NOMO-1 treated with dmso at 0.1 percent for 144 hours (cell line): ENCODE measurements around the gene TXNDC17.
"Not testable (repeated sequence)": the region's sequence is repeated elsewhere in the genome, so short reads cannot be mapped to it uniquely, and the experiment has no call there.

Source experiments
- DNase-seq: peaks from one replicate; lab custom pipeline; 2025; ENCODE audit not compliant: unreplicated experiment; lab: John Stamatoyannopoulos, UW

TXNDC17 gene

DNA sequence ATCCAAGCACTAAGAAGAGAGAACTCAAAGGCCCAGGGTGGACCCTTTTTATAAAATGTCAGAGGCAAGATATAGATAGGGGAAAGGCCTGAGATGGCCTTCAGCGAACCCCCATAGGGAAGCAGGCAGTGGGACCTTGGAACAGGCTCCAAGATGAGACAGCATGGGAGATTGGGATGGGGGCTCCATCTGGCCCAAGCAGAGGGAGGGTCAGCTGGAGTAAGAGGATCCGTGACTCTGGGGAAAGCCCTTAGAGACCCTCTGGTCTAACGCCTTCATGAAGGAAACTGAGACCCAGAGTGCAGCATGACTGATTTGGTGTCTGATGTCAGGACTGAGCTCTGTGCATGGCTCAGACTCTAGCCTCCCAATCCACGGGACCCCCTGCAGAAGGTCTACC lies 41.5 kb downstream of the TXNDC17 start:
- DNase-seq: no peak

DNA sequence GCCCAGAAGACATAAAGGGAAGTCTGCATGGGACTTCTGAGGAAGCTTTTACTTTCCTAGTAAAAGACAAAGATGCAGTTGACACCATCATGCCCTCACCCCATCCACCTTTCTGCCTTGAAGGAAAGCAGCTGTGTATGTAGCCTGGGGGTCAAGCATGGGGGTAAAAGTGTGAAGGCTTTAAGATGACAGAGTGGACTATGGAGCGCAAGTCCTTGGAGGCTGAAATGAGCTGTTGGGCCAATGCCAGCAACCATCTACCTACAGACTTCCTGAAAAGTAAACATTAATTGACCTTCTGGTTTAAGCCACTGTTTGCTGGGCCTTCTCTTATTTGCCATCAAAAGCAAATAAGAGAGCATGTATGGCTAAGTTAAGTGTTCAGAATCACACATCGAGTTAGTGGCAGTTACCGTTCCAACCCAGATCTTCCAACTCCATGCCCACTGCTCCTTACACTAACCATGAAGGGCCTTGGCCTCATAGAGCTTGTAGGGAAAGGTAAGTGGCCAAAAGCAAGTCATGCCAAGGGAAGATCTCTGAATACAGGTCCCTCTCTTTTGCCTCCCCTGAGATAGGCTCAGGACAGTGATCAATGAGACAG lies 42.3 kb downstream of the TXNDC17 start:
- no peak for DNase-seq

DNA sequence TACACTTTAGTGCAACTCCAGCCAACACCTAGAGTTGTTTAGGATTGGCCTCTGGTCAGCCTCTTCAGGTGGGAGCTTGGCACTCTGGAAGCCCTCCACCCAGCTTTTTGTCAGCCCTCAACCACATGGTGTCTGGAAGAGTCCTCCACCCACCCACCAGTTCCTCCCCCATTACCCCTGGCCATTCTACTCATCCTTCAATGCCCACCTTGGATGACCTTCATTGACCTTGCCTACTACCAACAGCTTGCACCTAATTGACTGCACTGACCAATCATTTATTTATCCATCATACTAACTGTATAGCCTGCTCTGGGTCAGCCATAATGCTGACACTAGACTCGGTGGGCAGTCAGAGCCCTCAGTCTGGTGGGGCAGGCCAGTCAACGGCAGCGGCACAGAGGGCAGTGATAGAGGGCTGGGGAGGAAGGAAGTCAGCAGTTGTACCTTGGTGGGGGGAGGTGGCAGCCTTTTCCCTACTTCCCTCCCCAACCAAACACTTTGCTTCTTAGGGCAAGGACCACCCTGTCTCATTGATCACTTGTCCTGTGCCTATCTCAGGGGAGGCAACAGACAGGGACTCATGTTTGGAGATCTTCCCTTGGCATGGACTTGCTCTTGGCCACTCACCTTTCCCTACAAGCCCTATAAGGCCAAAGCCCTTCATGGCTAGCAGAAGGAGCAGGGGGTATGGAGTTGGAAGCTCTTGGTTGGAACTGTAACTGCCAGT lies 43.0 kb downstream of the TXNDC17 start:
- no peak for DNase-seq

DNA sequence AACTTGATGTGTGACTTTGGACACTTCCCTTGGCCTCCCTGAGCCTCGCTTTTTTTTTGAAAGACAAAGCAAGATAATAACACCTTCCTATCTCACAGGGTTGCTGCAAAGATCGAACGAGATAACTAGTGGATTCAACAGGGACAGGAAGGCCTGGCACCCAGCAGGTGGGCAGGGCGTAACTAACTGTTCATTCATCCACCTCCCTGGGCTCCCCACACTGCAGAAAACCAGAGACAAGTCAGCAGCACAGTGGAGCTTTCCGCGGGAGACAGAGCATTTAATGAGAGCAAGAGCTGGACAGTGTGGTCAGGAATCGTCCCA lies 43.6 kb downstream of the TXNDC17 start:
- DNase-seq: no peak

DNA sequence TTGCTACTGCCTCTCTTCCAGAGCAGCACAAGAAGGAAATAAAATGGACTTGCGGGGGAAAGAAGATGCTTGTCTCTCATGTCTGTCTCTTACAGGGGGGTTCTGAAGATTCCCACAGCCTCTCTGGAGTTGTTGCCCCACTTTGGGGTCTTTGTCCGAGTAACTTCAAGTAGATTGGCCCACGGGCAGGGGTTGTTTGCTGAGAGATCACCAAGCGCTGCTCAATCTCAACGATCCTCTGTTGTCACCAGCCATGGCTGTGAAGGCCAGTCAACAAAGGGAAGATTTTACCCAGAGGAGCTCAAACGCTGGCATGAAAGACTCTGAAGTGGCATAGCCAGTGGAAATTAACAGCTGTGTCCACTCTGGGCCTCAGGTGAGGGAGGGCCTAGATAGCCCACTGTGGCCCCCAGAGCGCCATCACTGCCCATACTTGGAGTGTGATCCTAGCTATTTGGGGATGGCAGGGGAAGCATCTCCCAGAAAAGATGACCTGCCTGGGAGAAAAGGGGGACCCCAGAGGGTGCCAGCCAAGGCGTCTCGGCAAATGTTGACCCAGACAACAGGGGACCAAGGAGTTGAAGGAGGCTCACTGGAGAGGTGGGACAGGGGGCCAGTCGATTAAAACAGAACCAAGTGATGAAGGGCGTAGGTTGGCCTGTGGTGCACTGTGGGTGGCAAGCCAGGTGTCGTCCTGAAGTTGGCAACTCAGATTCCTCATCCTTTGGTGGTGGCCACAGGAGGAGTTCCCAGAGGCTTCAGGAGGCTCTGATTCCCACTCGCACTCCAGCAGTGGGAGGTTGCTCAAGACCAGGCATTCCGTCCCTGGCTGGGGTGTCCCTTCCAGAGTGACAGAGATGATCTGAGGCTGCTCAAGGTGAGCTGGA lies 44.3 kb downstream of the TXNDC17 start:
- DNase-seq: no peak

DNA sequence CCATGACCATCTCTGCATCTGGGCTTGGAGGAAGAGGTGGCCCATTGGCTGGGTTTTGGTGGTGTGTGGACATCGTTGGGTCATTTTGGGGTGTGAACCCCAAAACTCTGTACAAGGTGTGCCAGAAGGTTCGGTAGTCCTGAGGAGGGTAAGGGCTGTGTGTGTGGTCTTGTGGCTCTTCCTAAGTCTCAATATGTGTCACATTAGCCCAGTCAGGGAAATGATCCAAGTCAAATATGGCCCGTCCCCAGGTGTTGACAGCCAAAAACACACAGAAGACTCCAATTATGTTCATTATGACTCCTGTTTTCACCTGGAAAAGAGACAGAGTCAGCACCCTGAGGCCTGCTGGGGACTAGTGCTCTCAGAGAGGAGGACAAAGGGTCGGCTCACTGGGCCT lies 45.2 kb downstream of the TXNDC17 start:
- no peak for DNase-seq

DNA sequence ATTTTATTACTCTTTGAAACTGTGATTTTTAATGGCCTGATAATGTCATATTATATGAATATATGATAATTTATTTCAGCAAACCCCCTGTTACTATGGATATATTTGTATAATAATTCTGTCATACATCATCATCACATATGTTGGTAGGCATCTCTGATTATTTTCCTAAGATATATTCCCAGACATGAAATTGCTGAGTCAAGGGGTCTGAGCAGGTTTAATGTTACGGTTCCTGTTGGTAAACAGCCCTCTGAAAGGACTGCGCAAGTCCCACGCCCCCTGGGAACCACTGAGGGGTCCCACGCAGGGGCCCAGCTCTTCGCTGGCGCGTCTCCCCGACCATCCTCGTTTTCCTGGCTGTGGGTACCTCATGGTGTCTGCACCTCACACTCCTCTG lies 48.1 kb downstream of the TXNDC17 start:
- no peak for DNase-seq

DNA sequence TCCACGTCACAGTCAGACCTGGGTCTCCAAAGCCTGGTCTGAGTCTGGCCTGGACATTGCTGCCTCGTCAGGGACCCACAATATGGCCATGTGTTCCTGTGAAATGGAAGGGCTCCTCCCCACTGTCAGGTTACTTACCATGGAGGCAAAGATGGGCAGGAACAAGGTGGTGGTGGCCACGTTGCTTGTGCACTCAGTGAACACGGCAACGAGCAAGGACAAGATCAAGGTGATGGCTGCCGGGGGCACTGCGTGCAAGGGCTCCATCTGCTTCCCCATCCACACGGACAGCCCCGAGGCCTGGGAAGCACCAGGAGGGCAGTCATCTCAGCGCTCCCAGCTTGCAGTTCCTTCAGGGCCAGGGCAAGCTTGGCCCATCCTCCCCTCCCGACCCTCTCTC lies 49.8 kb downstream of the TXNDC17 start:
- no peak for DNase-seq

DNA sequence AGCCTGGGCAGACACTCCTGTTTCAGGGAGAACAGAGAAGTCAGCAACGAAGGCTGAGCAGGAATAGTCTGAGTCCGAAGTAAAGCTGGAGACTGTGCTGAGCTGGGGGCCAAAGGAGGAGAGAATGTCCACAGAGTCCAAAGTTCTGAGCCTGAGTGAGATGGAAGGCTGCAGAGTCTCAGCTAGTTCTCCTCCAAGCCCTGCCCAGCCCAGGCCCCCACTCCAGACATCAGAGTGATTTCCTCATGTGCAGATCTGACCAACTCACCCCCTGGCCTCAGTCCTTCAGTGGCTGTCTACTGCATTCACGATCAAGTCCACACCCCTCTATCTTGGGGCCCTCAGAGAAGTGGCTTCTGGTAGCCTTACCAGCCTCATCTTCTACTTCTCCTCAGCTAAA lies 50.7 kb downstream of the TXNDC17 start:
- no peak for DNase-seq

DNA sequence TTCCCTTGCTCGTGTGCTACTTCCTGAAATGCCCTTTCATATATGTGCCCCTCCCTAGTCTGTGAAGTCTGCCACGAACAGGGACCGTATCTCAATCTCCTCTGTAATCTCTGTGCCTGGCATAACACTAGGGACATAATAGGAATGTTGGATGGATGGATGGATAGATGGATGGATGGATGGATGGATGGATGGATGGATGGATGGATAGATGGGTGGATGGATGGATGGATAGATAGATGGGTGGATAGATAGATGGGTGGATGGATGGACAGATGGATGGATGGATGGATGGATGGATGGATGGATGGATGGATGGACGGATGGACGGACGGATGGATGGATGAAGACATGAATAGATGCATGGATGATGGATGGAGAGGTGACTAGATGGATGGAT lies 51.1 kb downstream of the TXNDC17 start:
- not testable (repeated sequence) for DNase-seq
